RWPE2 (cell line): ENCODE data around the gene CDC42EP3.

Experiments used
- ATAC-seq: fragments of 200-7000 bp; cut with Tn5 transposase; 3 replicates; pipeline ENCODE4 v1.9.1; 2021; ENCODE audit warnings: low read depth
- DNase-seq: peaks from one replicate; pipeline ENCODE4 v3.0.0-alpha.2; 2020; ENCODE audit warnings: low spot score
- H3K27ac ChIP-seq: fragments of 450-650 bp; 2 replicates; pipeline ENCODE4 v1.5.1; 2017; ENCODE audit warnings: mild to moderate bottlenecking; ENCODE audit not compliant: poor library complexity, severe bottlenecking
- H3K27me3 ChIP-seq: fragments of 250-450 bp; sonication (Bioruptor Pico); 2 replicates; pipeline ENCODE4 v1.5.1; 2021; ENCODE audit warnings: mild to moderate bottlenecking, moderate library complexity; ENCODE audit not compliant: insufficient read depth, poor library complexity, severe bottlenecking
- H3K36me3 ChIP-seq: fragments of 250-450 bp; sonication (Bioruptor Pico); 2 replicates; pipeline ENCODE4 v1.5.1; 2020; ENCODE audit warnings: low read depth, mild to moderate bottlenecking, moderate library complexity
- H3K4me1 ChIP-seq: fragments of 250-450 bp; sonication (Bioruptor Pico); 2 replicates; pipeline ENCODE4 v1.5.1; 2021; ENCODE audit warnings: mild to moderate bottlenecking, moderate library complexity; ENCODE audit not compliant: insufficient read depth, poor library complexity, severe bottlenecking
- H3K4me3 ChIP-seq: fragments of 250-450 bp; sonication (Bioruptor Pico); 2 replicates; pipeline ENCODE4 v1.5.1; 2021; ENCODE audit warnings: mild to moderate bottlenecking, moderate library complexity; ENCODE audit not compliant: severe bottlenecking
- H3K9me3 ChIP-seq: fragments of 250-450 bp; sonication (Bioruptor Pico); 2 replicates; pipeline ENCODE4 v1.5.1; 2021; ENCODE audit warnings: mild to moderate bottlenecking, moderate library complexity; ENCODE audit not compliant: severe bottlenecking
- TF ChIP-seq, protein P1 (sequence below): fragments of 450-650 bp; IDR thresholded peaks from one replicate; pipeline ENCODE4 v1.5.1; 2017; ENCODE audit warnings: mild to moderate bottlenecking, moderate library complexity; ENCODE audit not compliant: poor library complexity, severe bottlenecking

CDC42EP3 gene

GRCh38 chr2:37653805-37654378, 17.6 kb downstream of the CDC42EP3 start:
- DNase-seq (no peak), ATAC-seq (peak; percentile 41)
- H3K27me3 ChIP-seq: no peaks in the 10 kb centered on the region
- no peak overlapping the region for H3K4me3 ChIP-seq
- TF ChIP-seq, protein P1, sequence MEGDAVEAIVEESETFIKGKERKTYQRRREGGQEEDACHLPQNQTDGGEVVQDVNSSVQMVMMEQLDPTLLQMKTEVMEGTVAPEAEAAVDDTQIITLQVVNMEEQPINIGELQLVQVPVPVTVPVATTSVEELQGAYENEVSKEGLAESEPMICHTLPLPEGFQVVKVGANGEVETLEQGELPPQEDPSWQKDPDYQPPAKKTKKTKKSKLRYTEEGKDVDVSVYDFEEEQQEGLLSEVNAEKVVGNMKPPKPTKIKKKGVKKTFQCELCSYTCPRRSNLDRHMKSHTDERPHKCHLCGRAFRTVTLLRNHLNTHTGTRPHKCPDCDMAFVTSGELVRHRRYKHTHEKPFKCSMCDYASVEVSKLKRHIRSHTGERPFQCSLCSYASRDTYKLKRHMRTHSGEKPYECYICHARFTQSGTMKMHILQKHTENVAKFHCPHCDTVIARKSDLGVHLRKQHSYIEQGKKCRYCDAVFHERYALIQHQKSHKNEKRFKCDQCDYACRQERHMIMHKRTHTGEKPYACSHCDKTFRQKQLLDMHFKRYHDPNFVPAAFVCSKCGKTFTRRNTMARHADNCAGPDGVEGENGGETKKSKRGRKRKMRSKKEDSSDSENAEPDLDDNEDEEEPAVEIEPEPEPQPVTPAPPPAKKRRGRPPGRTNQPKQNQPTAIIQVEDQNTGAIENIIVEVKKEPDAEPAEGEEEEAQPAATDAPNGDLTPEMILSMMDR: no peak
- peaks cover 71% of the 10 kb centered on the region for H3K4me1 ChIP-seq
- peaks cover 68% of the 10 kb centered on the region for H3K36me3 ChIP-seq
- H3K27ac ChIP-seq: peak overlapping the region; percentile 86
- no peaks in the 10 kb centered on the region for H3K9me3 ChIP-seq

- no peaks in the 10 kb centered on the region for H3K9me3 ChIP-seq
- peaks cover 66% of the 10 kb centered on the region for H3K4me1 ChIP-seq
- H3K4me3 ChIP-seq: no peak overlapping the region
- H3K36me3 ChIP-seq: peaks cover 71% of the 10 kb centered on the region
- TF ChIP-seq, protein P1: no peak
- ATAC-seq (no peak), DNase-seq (no peak)
- peak overlapping the region; percentile 86 for H3K27ac ChIP-seq
- no peaks in the 10 kb centered on the region for H3K27me3 ChIP-seq
Measured at GRCh38 chr2:37653093-37653492, 18.3 kb downstream of the CDC42EP3 start.

GRCh38 chr2:37652199-37652640, 19.2 kb downstream of the CDC42EP3 start:
- H3K36me3 ChIP-seq: peaks cover 71% of the 10 kb centered on the region
- no peaks in the 10 kb centered on the region for H3K27me3 ChIP-seq
- TF ChIP-seq, protein P1: no peak
- peak overlapping the region; percentile 86 for H3K27ac ChIP-seq
- H3K4me3 ChIP-seq: no peak overlapping the region
- DNase-seq: peak; percentile 88
- peak; percentile 93 for ATAC-seq
- no peaks in the 10 kb centered on the region for H3K9me3 ChIP-seq
- H3K4me1 ChIP-seq: peaks cover 57% of the 10 kb centered on the region

GRCh38 chr2:37650548-37651093, 20.8 kb downstream of the CDC42EP3 start:
- DNase-seq (no peak), ATAC-seq (no peak)
- Histone ChIP-seq H3K36me3 (peaks cover 75% of the 10 kb centered on the region), H3K4me1 (peaks cover 47% of the 10 kb centered on the region), H3K4me3 (no peak overlapping the region), H3K9me3 (no peaks in the 10 kb centered on the region), H3K27ac (peak overlapping the region; percentile 86), H3K27me3 (no peaks in the 10 kb centered on the region)
- TF ChIP-seq, protein P1: no peak

DNA sequence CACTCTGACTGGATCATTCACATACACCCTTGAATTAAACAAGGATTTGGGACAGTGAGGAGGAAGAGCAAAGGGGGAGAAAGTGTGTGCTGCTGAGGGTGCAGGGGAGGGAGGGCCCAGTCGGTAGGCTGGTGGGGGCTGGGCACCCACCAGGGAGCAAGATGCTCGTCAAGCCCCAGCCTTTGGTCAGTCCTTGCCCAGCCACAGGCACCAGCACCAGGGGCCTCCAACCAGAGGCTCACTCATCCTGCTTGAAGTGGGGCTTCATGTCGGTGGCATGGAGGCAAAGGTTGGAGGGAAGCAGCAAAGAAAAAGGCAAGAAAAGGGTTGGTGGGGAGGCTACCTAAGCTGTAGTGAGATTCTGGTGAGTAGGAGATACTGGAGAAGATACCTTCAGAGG, 21.9 kb downstream of the CDC42EP3 start:
- Histone ChIP-seq H3K36me3 (peaks cover 78% of the 10 kb centered on the region), H3K27ac (no peak overlapping the region), H3K9me3 (no peaks in the 10 kb centered on the region), H3K4me1 (peaks cover 46% of the 10 kb centered on the region), H3K4me3 (no peak overlapping the region), H3K27me3 (no peaks in the 10 kb centered on the region)
- ATAC-seq (no peak), DNase-seq (no peak)
- TF ChIP-seq, protein P1: no peak
